Smooth muscle cell (in vitro differentiated cells): ENCODE data around the gene ATRAID. TPM values are rescaled to one million over a fixed set of nuclear protein-coding genes. Genes with fewer than 3 reads are reported as not detected.

Source experiments
- DNase-seq: peaks from one replicate; lab custom pipeline; 2025; ENCODE audit not compliant: unreplicated experiment; lab: John Stamatoyannopoulos, UW
- H2AFZ ChIP-seq: fragments of 200-600 bp; sonication (generic); 2 replicates; pipeline ENCODE4 v1.6.0; 2016; ENCODE audit warnings: antibody characterized with exemption, low read depth, mild to moderate bottlenecking
- H3F3A ChIP-seq: fragments of 200-600 bp; sonication (generic); 2 replicates; pipeline ENCODE4 v1.6.0; 2017; ENCODE audit warnings: antibody characterized with exemption, low read depth
- H3K27ac ChIP-seq: fragments of 200-600 bp; sonication (generic); 2 replicates; pipeline ENCODE4 v1.5.1; 2016; ENCODE audit warnings: low read depth, mild to moderate bottlenecking
- H3K27me3 ChIP-seq: fragments of 200-600 bp; sonication (generic); 2 replicates; pipeline ENCODE4 v1.6.1; 2016; ENCODE audit warnings: low read depth, mild to moderate bottlenecking
- H3K36me3 ChIP-seq: fragments of 200-600 bp; sonication (generic); 2 replicates; pipeline ENCODE4 v1.5.1; 2016; ENCODE audit warnings: low read depth
- H3K4me1 ChIP-seq: fragments of 200-600 bp; sonication (generic); 2 replicates; pipeline ENCODE4 v1.5.1; 2016; ENCODE audit warnings: low read depth
- H3K4me2 ChIP-seq: fragments of 200-600 bp; sonication (generic); 2 replicates; pipeline ENCODE4 v1.6.0; 2016; ENCODE audit warnings: mild to moderate bottlenecking
- H3K4me3 ChIP-seq: fragments of 200-600 bp; sonication (generic); 2 replicates; pipeline ENCODE4 v1.5.1; 2016; ENCODE audit warnings: mild to moderate bottlenecking
- H3K79me2 ChIP-seq: fragments of 200-600 bp; sonication (generic); 2 replicates; pipeline ENCODE4 v1.6.0; 2016; ENCODE audit warnings: low read depth, mild to moderate bottlenecking
- H3K9ac ChIP-seq: fragments of 200-600 bp; sonication (generic); 2 replicates; pipeline ENCODE4 v1.6.0; 2016; ENCODE audit warnings: low read depth
- H3K9me3 ChIP-seq: fragments of 200-600 bp; sonication (generic); replicated peaks from 2 replicates; pipeline ENCODE4 v1.5.1; 2016; ENCODE audit warnings: low read depth
- H4K20me1 ChIP-seq: fragments of 200-600 bp; sonication (generic); 2 replicates; pipeline ENCODE4 v1.6.0; 2016; ENCODE audit warnings: low read depth
- CTCF ChIP-seq: fragments of 200-600 bp; sonication (generic); IDR thresholded peaks from 2 replicates; pipeline ENCODE4 v1.5.1; 2017; ENCODE audit warnings: borderline replicate concordance, mild to moderate bottlenecking, antibody characterized with exemption; ENCODE audit not compliant: insufficient read depth, poor library complexity, severe bottlenecking
- WGBS: methylation state at CpG from one replicate; pipeline ENCODE4 v1.1.7; 2016; ENCODE audit warnings: low lambda C conversion rate; 5-methylcytosine and 5-hydroxymethylcytosine counted together
- polyA plus RNA-seq: library from polyadenylated mRNA; unstranded; fragments of >200 nt; fragmentation: Nextera tagmentation; extraction: Ambion mirVana; gene quantifications from 2 replicates; pipeline ENCODE4 v1.2.1, GENCODE V29; 2016
- total RNA-seq: library from RNA; depleted of rRNA; stranded (reverse); fragments of >200 nt; gene quantifications from 2 replicates; pipeline ENCODE4 v1.2.3, GENCODE V29; 2014

Gene ATRAID, protein sequence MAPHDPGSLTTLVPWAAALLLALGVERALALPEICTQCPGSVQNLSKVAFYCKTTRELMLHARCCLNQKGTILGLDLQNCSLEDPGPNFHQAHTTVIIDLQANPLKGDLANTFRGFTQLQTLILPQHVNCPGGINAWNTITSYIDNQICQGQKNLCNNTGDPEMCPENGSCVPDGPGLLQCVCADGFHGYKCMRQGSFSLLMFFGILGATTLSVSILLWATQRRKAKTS
- 233 and 243 TPM in 2 replicates for total RNA-seq
- polyA plus RNA-seq = 319 and 335 TPM in 2 replicates

GRCh38 chr2:27211943-27212625, at the start of gene ATRAID, which contains the start of gene SLC5A6:
Gene ATRAID (plus strand): TSS chr2:27212041. CDS start chr2:27212369, 328 bp downstream.
Gene SLC5A6 (minus strand): TSS chr2:27212268. CDS start chr2:27207650, 4,618 bp downstream.
- H3K4me3 ChIP-seq = peak within 1 kb of the TSS; percentile 94
- H3K36me3 ChIP-seq = no peaks in the 10 kb centered on the region
- peak within 1 kb of the TSS; percentile 97 for H3K27ac ChIP-seq
- peak within 1 kb of the TSS; percentile 99 for H3K4me2 ChIP-seq
- TF ChIP-seq CTCF = no peak
- peak within 1 kb of the TSS; percentile 98 for H3K9ac ChIP-seq
- H3K79me2 ChIP-seq = peaks cover 11% of the 10 kb centered on the region
- H3K27me3 ChIP-seq = no peaks in the 10 kb centered on the region
- H3F3A ChIP-seq = peaks cover 4% of the 10 kb centered on the region
- H4K20me1 ChIP-seq = no peaks in the 10 kb centered on the region
- under 1% methylated on average over 58 of the region's 73 CpGs for WGBS
- peak; percentile 88 for DNase-seq
- H3K4me1 ChIP-seq = peaks cover 15% of the 10 kb centered on the region
- H3K9me3 ChIP-seq = no peaks in the 10 kb centered on the region
- peak within 1 kb of the TSS; percentile 87 for H2AFZ ChIP-seq

GRCh38 chr2:27162151-27163121, 49.4 kb upstream of the ATRAID start:
- Histone ChIP-seq H3K4me3 (no peak overlapping the region), H3K4me2 (no peak overlapping the region), H4K20me1 (no peaks in the 10 kb centered on the region), H2AFZ (no peak overlapping the region), H3K27me3 (no peaks in the 10 kb centered on the region), H3K79me2 (no peaks in the 10 kb centered on the region), H3K9ac (no peak overlapping the region), H3K27ac (no peak overlapping the region), H3F3A (no peaks in the 10 kb centered on the region), H3K36me3 (no peaks in the 10 kb centered on the region), H3K9me3 (no peaks in the 10 kb centered on the region), H3K4me1 (no peaks in the 10 kb centered on the region)
- TF ChIP-seq CTCF = no peak
- 82% methylated on average over 15 of the region's 15 CpGs for WGBS
- DNase-seq = no peak

DNA sequence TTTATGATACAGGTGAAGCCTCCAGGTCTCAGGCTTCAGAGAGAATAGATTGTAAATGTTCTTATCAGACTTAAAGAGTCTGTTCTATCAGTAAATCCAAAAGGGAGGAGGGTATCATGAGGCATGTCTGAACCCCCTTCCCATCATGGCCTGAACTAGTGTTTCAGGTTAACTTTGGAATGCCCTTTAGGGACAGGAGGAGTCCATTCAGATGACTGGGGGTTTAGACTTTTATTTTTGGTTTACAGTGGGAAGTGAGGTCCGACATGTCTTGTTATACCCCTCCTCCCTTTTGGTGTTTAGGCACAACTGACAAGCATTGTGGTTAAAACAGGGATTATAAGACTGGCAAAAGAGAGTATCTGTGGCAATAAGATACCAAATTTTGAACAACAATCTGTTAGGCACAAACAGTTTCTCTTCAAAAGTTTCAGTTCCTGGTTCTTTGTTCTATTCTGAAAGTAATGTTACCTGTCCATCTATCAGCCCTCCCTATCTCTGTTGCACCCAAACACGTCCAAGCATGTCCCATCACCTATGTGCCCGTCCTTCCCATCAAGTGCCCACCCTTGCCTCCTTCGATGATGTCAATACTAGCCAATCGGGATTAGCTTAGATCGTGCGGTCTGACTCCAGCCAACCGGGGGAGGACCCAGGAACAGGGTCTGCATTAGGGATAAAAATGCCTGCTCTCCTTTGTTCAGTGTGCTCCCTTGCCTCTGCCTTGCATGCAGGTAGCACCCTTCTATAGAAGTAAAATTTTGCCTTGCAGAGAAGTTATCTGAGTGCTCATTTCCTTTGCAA, 46.7 kb upstream of the ATRAID start:
- H4K20me1 ChIP-seq = no peaks in the 10 kb centered on the region
- no peaks in the 10 kb centered on the region for H3K9me3 ChIP-seq
- no peak overlapping the region for H3K4me2 ChIP-seq
- H3K9ac ChIP-seq = no peak overlapping the region
- TF ChIP-seq CTCF = no peak
- 92% methylated on average over 8 of the region's 8 CpGs for WGBS
- DNase-seq = no peak
- H3K36me3 ChIP-seq = no peaks in the 10 kb centered on the region
- H3K79me2 ChIP-seq = no peaks in the 10 kb centered on the region
- H3F3A ChIP-seq = no peaks in the 10 kb centered on the region
- H3K27ac ChIP-seq = no peak overlapping the region
- H3K27me3 ChIP-seq = peaks cover 8% of the 10 kb centered on the region
- H3K4me1 ChIP-seq = no peaks in the 10 kb centered on the region
- H3K4me3 ChIP-seq = no peak overlapping the region
- H2AFZ ChIP-seq = no peak overlapping the region
